DOHH2 (cell line): ENCODE results near the gene MUC3A.

ENCODE experiments used
- H3F3A ChIP-seq: fragments of 200-600 bp; sonication (generic), shearing (Covaris generic); 2 replicates; pipeline ENCODE4 v1.6.0; 2016; ENCODE audit warnings: antibody characterized with exemption, mild to moderate bottlenecking; ENCODE audit not compliant: control insufficient read depth, insufficient read depth
- H3K27ac ChIP-seq: fragments of 200-600 bp; sonication (generic); 2 replicates; pipeline ENCODE4 v1.5.1; 2014; ENCODE audit warnings: low read depth, mild to moderate bottlenecking, low read length, moderate library complexity
- H3K27me3 ChIP-seq: fragments of 200-600 bp; sonication (generic); 2 replicates; pipeline ENCODE4 v1.6.1; 2014; ENCODE audit warnings: mild to moderate bottlenecking, low read length, mixed read lengths; ENCODE audit not compliant: control insufficient read depth
- H3K36me3 ChIP-seq: fragments of 200-600 bp; sonication (generic); 2 replicates; pipeline ENCODE4 v1.6.1; 2014; ENCODE audit warnings: mild to moderate bottlenecking, low read length, moderate library complexity, mixed read lengths; ENCODE audit not compliant: control insufficient read depth
- H3K4me1 ChIP-seq: fragments of 200-600 bp; sonication (generic); 2 replicates; pipeline ENCODE4 v1.6.1; 2014; ENCODE audit warnings: mild to moderate bottlenecking, low read length, mixed read lengths; ENCODE audit not compliant: control insufficient read depth
- H3K4me2 ChIP-seq: fragments of 200-600 bp; sonication (generic); 2 replicates; pipeline ENCODE4 v1.6.0; 2014; ENCODE audit warnings: mild to moderate bottlenecking, low read length, moderate library complexity
- H3K4me3 ChIP-seq: fragments of 200-600 bp; sonication (generic); 2 replicates; pipeline ENCODE4 v1.5.1; 2014; ENCODE audit warnings: mild to moderate bottlenecking, low read length, mixed read lengths
- H3K79me2 ChIP-seq: fragments of 200-600 bp; sonication (generic); 2 replicates; pipeline ENCODE4 v1.6.1; 2014; ENCODE audit warnings: mild to moderate bottlenecking, low read length, mixed read lengths; ENCODE audit not compliant: control insufficient read depth
- H3K9me2 ChIP-seq: fragments of 200-600 bp; sonication (generic); replicated peaks from 2 replicates; pipeline ENCODE4 v1.6.1; 2014; ENCODE audit warnings: mild to moderate bottlenecking, low read length, mixed read lengths; ENCODE audit not compliant: control insufficient read depth
- H3K9me3 ChIP-seq: fragments of 200-600 bp; sonication (generic); 2 replicates; pipeline ENCODE4 v1.6.1; 2014; ENCODE audit warnings: antibody characterized with exemption, low read length, mixed read lengths; ENCODE audit not compliant: control insufficient read depth, insufficient read depth
- H4K20me1 ChIP-seq: fragments of 200-600 bp; sonication (generic); 2 replicates; pipeline ENCODE4 v1.6.0; 2014; ENCODE audit warnings: low read depth, mild to moderate bottlenecking, antibody characterized with exemption, low read length, moderate library complexity; ENCODE audit not compliant: control insufficient read depth, insufficient read depth
- EZH2phosphoT487 ChIP-seq: fragments of 200-600 bp; sonication (generic); IDR thresholded peaks from 2 replicates; pipeline ENCODE4 v1.6.1; 2017; ENCODE audit warnings: borderline replicate concordance, mild to moderate bottlenecking, antibody characterized with exemption, low read length, moderate library complexity, mixed read lengths
- TF ChIP-seq, protein P1 (sequence below): fragments of 200-600 bp; sonication (generic); IDR thresholded peaks from one replicate; pipeline ENCODE4 v1.5.1; 2014; ENCODE audit warnings: antibody characterized with exemption, mild to moderate bottlenecking, low read depth, low read length; ENCODE audit not compliant: poor library complexity, severe bottlenecking

The MUC3A gene

DNA sequence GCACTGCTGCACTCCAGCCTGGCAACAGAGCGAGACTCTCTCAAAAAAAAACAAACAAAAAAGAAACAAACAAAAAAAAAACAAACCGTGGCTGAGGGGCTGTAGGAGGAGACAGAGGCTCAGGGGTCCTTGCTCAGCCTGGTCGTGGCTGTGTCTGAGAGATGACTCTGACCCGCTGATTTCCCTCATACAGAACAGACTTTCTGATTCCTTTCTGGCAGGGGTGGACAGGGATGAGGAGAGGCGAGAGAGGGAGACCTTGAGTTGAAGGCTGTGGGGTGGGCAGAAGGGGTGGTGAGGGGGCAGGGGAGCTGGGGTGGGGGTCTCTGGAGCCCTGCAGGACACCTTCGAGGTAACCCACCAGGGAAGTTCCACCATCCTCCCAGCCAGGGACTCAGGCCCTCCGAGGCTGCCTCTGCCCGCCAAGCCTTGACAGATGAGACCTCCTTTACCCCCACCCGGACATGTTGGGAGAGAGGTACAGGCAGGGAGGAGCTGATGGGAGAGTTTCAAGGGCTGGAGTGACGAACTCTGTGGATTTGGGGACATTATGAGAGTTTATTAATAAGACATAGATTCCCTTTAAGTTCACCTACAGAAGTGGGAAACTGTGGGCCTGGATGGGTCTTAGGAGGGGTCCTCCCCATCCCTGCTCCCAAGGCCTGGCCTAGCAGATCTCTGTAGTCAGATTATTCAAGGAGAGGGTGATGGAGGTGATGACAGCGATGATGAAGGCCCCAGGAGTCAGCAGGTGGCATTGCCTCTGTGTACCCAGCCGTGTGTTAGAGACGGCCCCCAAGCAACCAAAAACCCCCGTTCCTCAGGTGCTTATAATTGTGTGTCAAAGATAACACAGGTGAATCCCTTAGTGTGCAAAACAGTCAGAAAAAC is 22.0 kb downstream of the MUC3A start:
- H3K9me2 ChIP-seq, result no peaks in the 10 kb centered on the region
- H3K4me3 ChIP-seq, result no peak overlapping the region
- peaks cover 35% of the 10 kb centered on the region for H3K27me3 ChIP-seq
- no peaks in the 10 kb centered on the region for H4K20me1 ChIP-seq
- no peak overlapping the region for H3K27ac ChIP-seq
- no peaks in the 10 kb centered on the region for H3K4me1 ChIP-seq
- H3K9me3 ChIP-seq, result no peaks in the 10 kb centered on the region
- H3F3A ChIP-seq, result no peaks in the 10 kb centered on the region
- H3K79me2 ChIP-seq, result no peaks in the 10 kb centered on the region
- no peaks in the 10 kb centered on the region for H3K36me3 ChIP-seq
- TF ChIP-seq, protein P1, sequence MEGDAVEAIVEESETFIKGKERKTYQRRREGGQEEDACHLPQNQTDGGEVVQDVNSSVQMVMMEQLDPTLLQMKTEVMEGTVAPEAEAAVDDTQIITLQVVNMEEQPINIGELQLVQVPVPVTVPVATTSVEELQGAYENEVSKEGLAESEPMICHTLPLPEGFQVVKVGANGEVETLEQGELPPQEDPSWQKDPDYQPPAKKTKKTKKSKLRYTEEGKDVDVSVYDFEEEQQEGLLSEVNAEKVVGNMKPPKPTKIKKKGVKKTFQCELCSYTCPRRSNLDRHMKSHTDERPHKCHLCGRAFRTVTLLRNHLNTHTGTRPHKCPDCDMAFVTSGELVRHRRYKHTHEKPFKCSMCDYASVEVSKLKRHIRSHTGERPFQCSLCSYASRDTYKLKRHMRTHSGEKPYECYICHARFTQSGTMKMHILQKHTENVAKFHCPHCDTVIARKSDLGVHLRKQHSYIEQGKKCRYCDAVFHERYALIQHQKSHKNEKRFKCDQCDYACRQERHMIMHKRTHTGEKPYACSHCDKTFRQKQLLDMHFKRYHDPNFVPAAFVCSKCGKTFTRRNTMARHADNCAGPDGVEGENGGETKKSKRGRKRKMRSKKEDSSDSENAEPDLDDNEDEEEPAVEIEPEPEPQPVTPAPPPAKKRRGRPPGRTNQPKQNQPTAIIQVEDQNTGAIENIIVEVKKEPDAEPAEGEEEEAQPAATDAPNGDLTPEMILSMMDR, result no peak
- TF ChIP-seq EZH2phosphoT487, result no peak
- no peak overlapping the region for H3K4me2 ChIP-seq

GRCh38 chr7:100972002-100972347 is 22.6 kb downstream of the MUC3A start:
- no peak overlapping the region for H3K4me2 ChIP-seq
- no peaks in the 10 kb centered on the region for H3K79me2 ChIP-seq
- H3K4me1 ChIP-seq, result no peaks in the 10 kb centered on the region
- H3F3A ChIP-seq, result no peaks in the 10 kb centered on the region
- no peak overlapping the region for H3K4me3 ChIP-seq
- no peaks in the 10 kb centered on the region for H4K20me1 ChIP-seq
- H3K9me2 ChIP-seq, result no peaks in the 10 kb centered on the region
- TF ChIP-seq, protein P1, result no peak
- no peak for TF ChIP-seq EZH2phosphoT487
- H3K27ac ChIP-seq, result no peak overlapping the region
- no peaks in the 10 kb centered on the region for H3K9me3 ChIP-seq
- H3K36me3 ChIP-seq, result no peaks in the 10 kb centered on the region
- H3K27me3 ChIP-seq, result peaks cover 31% of the 10 kb centered on the region

DNA sequence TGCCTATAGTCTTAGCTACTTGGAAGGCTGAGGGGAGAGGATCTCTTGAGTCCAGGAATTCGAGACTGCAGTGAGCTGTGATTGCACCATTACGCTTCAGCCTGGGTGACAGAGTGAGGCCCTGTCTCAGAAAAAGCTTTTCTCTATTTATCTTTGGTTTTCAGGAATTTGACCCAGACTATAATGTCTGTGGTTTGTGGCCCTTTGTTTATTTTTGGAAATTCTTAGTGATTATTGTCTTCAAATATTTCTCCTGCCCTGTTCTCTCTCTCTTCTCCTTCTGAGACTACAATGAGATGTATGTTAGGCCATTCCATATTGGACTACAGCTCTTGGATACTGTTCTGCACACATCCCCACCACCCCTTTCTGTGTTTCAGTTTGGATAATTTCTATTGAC is 24.7 kb downstream of the MUC3A start:
- no peaks in the 10 kb centered on the region for H3K36me3 ChIP-seq
- no peak overlapping the region for H3K4me2 ChIP-seq
- no peaks in the 10 kb centered on the region for H3K9me3 ChIP-seq
- H3K27ac ChIP-seq, result no peak overlapping the region
- no peaks in the 10 kb centered on the region for H4K20me1 ChIP-seq
- no peaks in the 10 kb centered on the region for H3F3A ChIP-seq
- H3K4me3 ChIP-seq, result no peak overlapping the region
- no peaks in the 10 kb centered on the region for H3K9me2 ChIP-seq
- H3K79me2 ChIP-seq, result no peaks in the 10 kb centered on the region
- peaks cover 17% of the 10 kb centered on the region; the same call in 1 of the 2 replicates for H3K27me3 ChIP-seq
- no peaks in the 10 kb centered on the region for H3K4me1 ChIP-seq
- no peak for TF ChIP-seq EZH2phosphoT487
- TF ChIP-seq, protein P1, result no peak
